OCI-LY1 (cell line): ENCODE results near the gene MYOZ1.
"Not testable (repeated sequence)": the region's sequence is repeated elsewhere in the genome, so short reads cannot be mapped to it uniquely, and the experiment has no call there.

ENCODE experiments used
- CTCF ChIP-seq: fragments of 200-600 bp; sonication (generic), shearing (Covaris generic); IDR thresholded peaks from 2 replicates; pipeline ENCODE4 v1.5.1; 2017; ENCODE audit warnings: mild to moderate bottlenecking, antibody characterized with exemption, low read length, moderate library complexity, mixed read lengths
- EZH2 ChIP-seq: fragments of 200-600 bp; sonication (generic), shearing (Covaris generic); IDR thresholded peaks from 2 replicates; pipeline ENCODE4 v1.8.0; 2017; ENCODE audit warnings: borderline replicate concordance, mixed run types, mild to moderate bottlenecking, antibody characterized with exemption, low read length, moderate library complexity, mixed read lengths

- not testable (repeated sequence) for TF ChIP-seq CTCF, EZH2
Measured at GRCh38 chr10:73665581-73665980, 24.3 kb upstream of the MYOZ1 start.
